Esophagus squamous epithelium (tissue), 4 donors: ENCODE measurements around the gene SPATS2.

Experiments used
- CTCF ChIP-seq, 6 experiments: fragments of 450-650 bp in 4 of 6; fragments of 200-600 bp in 2 of 6; sonication (generic) in 2 of 6; IDR thresholded peaks; one replicate each; pipeline ENCODE4 v1.5.1; 2016 to 2019; ENCODE audit warnings: antibody characterized with exemption in 6 of 6, mild to moderate bottlenecking in 4 of 6, moderate library complexity in 4 of 6
- POLR2A ChIP-seq, 4 donors: fragments of 450-650 bp; IDR thresholded peaks; one replicate each; pipeline ENCODE4 v1.6.1; 2017; ENCODE audit warnings: antibody characterized with exemption in 4 of 4, mild to moderate bottlenecking in 4 of 4, moderate library complexity in 3 of 4

- no peak for TF ChIP-seq CTCF (IDR thresholded peaks at IDR 0.05)
- no peak for TF ChIP-seq POLR2A (IDR thresholded peaks at IDR 0.05)
Measured at GRCh38 chr12:49334226-49334625, 33.0 kb upstream of the SPATS2 start.
